Upper lobe of left lung (tissue), 4 donors: ENCODE measurements around the gene SEMA7A.

Experiments used
- EP300 ChIP-seq, 4 donors: sonication (generic); formaldehyde crosslinking; IDR thresholded peaks; one replicate each; pipeline ENCODE4 v1.5.1; 2017; ENCODE audit warnings: antibody characterized with exemption in 4 of 4, control low read depth in 2 of 4
- POLR2A ChIP-seq, 4 donors: fragments of 450-650 bp; IDR thresholded peaks; one replicate each; pipeline ENCODE4 v1.5.1; 2016 to 2017; ENCODE audit warnings: antibody characterized with exemption in 4 of 4, mild to moderate bottlenecking in 2 of 4
- POLR2AphosphoS5 ChIP-seq, 2 donors: sonication (generic); formaldehyde crosslinking; IDR thresholded peaks; one replicate each; pipeline ENCODE4 v1.5.1; 2017; ENCODE audit warnings: antibody characterized with exemption in 2 of 2
- TF ChIP-seq, protein P1 (sequence below), 6 experiments: fragments of 450-650 bp in 4 of 6; fragments of 200-600 bp in 2 of 6; sonication (generic) in 2 of 6; IDR thresholded peaks; one replicate each; pipeline ENCODE4 v1.5.1; 2016 to 2019; ENCODE audit warnings: antibody characterized with exemption in 6 of 6

DNA sequence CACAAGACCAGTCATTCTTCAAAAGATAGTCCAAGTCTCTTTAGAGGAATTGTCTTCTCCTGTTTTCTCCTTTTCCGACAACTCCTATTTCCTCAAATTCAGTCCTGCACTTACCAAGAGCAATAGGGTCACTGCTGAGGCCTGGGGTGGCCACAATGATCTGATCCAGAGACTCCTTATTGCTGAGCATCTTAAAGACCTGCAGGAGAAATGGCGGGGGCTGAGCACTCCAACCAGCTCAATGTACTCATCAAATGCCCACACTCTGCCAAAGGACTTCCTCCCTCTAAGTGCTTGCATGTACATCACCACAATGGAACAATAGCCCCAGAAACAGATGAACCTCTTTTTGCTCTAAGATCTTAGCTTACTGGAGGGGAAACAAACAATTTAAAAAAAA is 17.6 kb upstream of the SEMA7A start:
- TF ChIP-seq, protein P1, sequence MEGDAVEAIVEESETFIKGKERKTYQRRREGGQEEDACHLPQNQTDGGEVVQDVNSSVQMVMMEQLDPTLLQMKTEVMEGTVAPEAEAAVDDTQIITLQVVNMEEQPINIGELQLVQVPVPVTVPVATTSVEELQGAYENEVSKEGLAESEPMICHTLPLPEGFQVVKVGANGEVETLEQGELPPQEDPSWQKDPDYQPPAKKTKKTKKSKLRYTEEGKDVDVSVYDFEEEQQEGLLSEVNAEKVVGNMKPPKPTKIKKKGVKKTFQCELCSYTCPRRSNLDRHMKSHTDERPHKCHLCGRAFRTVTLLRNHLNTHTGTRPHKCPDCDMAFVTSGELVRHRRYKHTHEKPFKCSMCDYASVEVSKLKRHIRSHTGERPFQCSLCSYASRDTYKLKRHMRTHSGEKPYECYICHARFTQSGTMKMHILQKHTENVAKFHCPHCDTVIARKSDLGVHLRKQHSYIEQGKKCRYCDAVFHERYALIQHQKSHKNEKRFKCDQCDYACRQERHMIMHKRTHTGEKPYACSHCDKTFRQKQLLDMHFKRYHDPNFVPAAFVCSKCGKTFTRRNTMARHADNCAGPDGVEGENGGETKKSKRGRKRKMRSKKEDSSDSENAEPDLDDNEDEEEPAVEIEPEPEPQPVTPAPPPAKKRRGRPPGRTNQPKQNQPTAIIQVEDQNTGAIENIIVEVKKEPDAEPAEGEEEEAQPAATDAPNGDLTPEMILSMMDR (IDR thresholded peaks at IDR 0.05): no peak
- TF ChIP-seq POLR2A (IDR thresholded peaks at IDR 0.05) (no peak), EP300 (IDR thresholded peaks at IDR 0.05) (no peak), POLR2AphosphoS5 (IDR thresholded peaks at IDR 0.05) (no peak)
